Liver (tissue), 9 donors: ENCODE results near the gene RNF8. TPM values are rescaled to one million over a fixed set of nuclear protein-coding genes. Genes with fewer than 3 reads are reported as not detected.

Experiments used
- DNase-seq: peaks from one replicate; pipeline ENCODE4 v3.0.0-alpha.2; 2017; ENCODE audit warnings: low spot score
- H3K27ac ChIP-seq, 2 donors: one replicate each; pipeline ENCODE4 v1.7.0; 2013; ENCODE audit warnings: inconsistent platforms in 2 of 2, low read length in 2 of 2, control low read depth in 1 of 2, low read depth in 1 of 2, mild to moderate bottlenecking in 1 of 2
- H3K27me3 ChIP-seq, 4 donors: one replicate each; pipeline versions ENCODE4 v1.6.1 to v1.7.0; 2013; ENCODE audit warnings: low read length in 3 of 4, inconsistent platforms in 1 of 4, mild to moderate bottlenecking in 1 of 4, moderate library complexity in 1 of 4; ENCODE audit not compliant: control insufficient read depth in 4 of 4, insufficient read depth in 4 of 4
- H3K36me3 ChIP-seq, 4 donors: one replicate each; pipeline versions ENCODE4 v1.6.1 to v1.7.0; 2013; ENCODE audit warnings: low read length in 3 of 4, mild to moderate bottlenecking in 3 of 4, low read depth in 1 of 4, moderate library complexity in 1 of 4; ENCODE audit not compliant: control insufficient read depth in 4 of 4, insufficient read depth in 3 of 4
- H3K4me1 ChIP-seq, 4 donors: one replicate each; pipeline versions ENCODE4 v1.6.1 to v1.7.0; 2013; ENCODE audit warnings: low read length in 3 of 4, mild to moderate bottlenecking in 3 of 4, moderate library complexity in 1 of 4; ENCODE audit not compliant: control insufficient read depth in 4 of 4, insufficient read depth in 4 of 4
- H3K4me3 ChIP-seq, 3 donors: one replicate each; pipeline versions ENCODE4 v1.6.1 to v1.7.0; 2013; ENCODE audit warnings: low read length in 3 of 3, control low read depth in 1 of 3, low read depth in 1 of 3, mild to moderate bottlenecking in 1 of 3
- H3K9ac ChIP-seq, 2 donors: one replicate each; pipeline ENCODE4 v1.7.0; 2013; ENCODE audit warnings: low read length in 2 of 2, mild to moderate bottlenecking in 2 of 2, moderate library complexity in 2 of 2, control low read depth in 1 of 2, low read depth in 1 of 2
- H3K9me3 ChIP-seq, 4 donors: one replicate each; pipeline versions ENCODE4 v1.6.1 to v1.7.0; 2013; ENCODE audit warnings: low read length in 3 of 4; ENCODE audit not compliant: control insufficient read depth in 4 of 4
- EGR1 ChIP-seq, 2 donors: IDR thresholded peaks; 2 replicates each; pipeline ENCODE4 v1.6.1; 2016 to 2018; ENCODE audit warnings: antibody characterized with exemption in 2 of 2, low read depth in 2 of 2
- FOXA1 ChIP-seq: IDR thresholded peaks from 2 replicates; pipeline ENCODE4 v1.6.1; 2016; ENCODE audit warnings: antibody characterized with exemption
- FOXA2 ChIP-seq: IDR thresholded peaks from 2 replicates; pipeline ENCODE4 v1.6.1; 2016; ENCODE audit warnings: antibody characterized with exemption
- GABPA ChIP-seq, 2 donors: IDR thresholded peaks in 1 of 2; conservative IDR thresholded peaks in 1 of 2; 2 replicates each; pipeline ENCODE4 v1.6.1; 2016; ENCODE audit warnings: antibody characterized with exemption in 2 of 2, mild to moderate bottlenecking in 1 of 2, moderate library complexity in 1 of 2
- HNF4A ChIP-seq, 2 donors: conservative IDR thresholded peaks; 2 replicates each; pipeline ENCODE4 v1.6.1; 2016; ENCODE audit warnings: antibody characterized with exemption in 2 of 2, mild to moderate bottlenecking in 2 of 2
- HNF4G ChIP-seq: IDR thresholded peaks from 2 replicates; pipeline ENCODE4 v1.6.1; 2016; ENCODE audit warnings: antibody characterized with exemption
- JUND ChIP-seq, 2 donors: IDR thresholded peaks; 2 replicates each; pipeline ENCODE4 v1.6.1; 2016; ENCODE audit warnings: antibody characterized with exemption in 2 of 2
- NR2F2 ChIP-seq: IDR thresholded peaks from 2 replicates; pipeline ENCODE4 v1.6.1; 2016; ENCODE audit warnings: antibody characterized with exemption
- RAD21 ChIP-seq, 2 donors: IDR thresholded peaks; 2 replicates each; pipeline ENCODE4 v1.6.1; 2016; ENCODE audit warnings: antibody characterized with exemption in 2 of 2, mild to moderate bottlenecking in 2 of 2
- RXRA ChIP-seq, 2 donors: IDR thresholded peaks; 2 replicates each; pipeline ENCODE4 v1.6.1; 2017 to 2018; ENCODE audit warnings: antibody characterized with exemption in 2 of 2, mild to moderate bottlenecking in 1 of 2
- SP1 ChIP-seq: IDR thresholded peaks from 2 replicates; pipeline ENCODE4 v1.6.1; 2018; ENCODE audit warnings: antibody characterized with exemption, mild to moderate bottlenecking
- TAF1 ChIP-seq: conservative IDR thresholded peaks from 2 replicates; pipeline ENCODE4 v1.6.1; 2016; ENCODE audit warnings: antibody characterized with exemption, mild to moderate bottlenecking
- YY1 ChIP-seq: IDR thresholded peaks from 2 replicates; pipeline ENCODE4 v1.6.1; 2016; ENCODE audit warnings: antibody characterized with exemption, mild to moderate bottlenecking
- WGBS: extraction: QIAGEN DNeasy Blood & Tissue Kit; methylation state at CpG from one replicate; pipeline ENCODE4 v1.1.7; 2013; 5-methylcytosine and 5-hydroxymethylcytosine counted together
- polyA plus RNA-seq, 2 donors: library from polyadenylated mRNA; stranded (reverse) in 1 of 2; unstranded in 1 of 2; fragments of 200-250 nt in 1 of 2; fragments of >200 nt in 1 of 2; fragmentation: Nextera tagmentation in 1 of 2; extraction: Ambion mirVana in 1 of 2; gene quantifications; one replicate each; pipeline versions ENCODE4 v1.2.1 to v1.2.3, GENCODE V29; 2013 to 2015
- total RNA-seq, 2 donors: library from RNA; depleted of rRNA; stranded (reverse); fragments of >200 nt; gene quantifications; one replicate each; pipeline ENCODE4 v1.2.3, GENCODE V29; 2014
- TF ChIP-seq, protein P1 (sequence below): IDR thresholded peaks from 2 replicates; pipeline ENCODE4 v1.6.1; 2016; ENCODE audit warnings: antibody characterized with exemption, mild to moderate bottlenecking
- TF ChIP-seq, protein P2 (sequence below): IDR thresholded peaks from 2 replicates; pipeline ENCODE4 v1.6.1; 2016; ENCODE audit warnings: antibody characterized with exemption
- TF ChIP-seq, protein P3 (sequence below): IDR thresholded peaks from 2 replicates; pipeline ENCODE4 v1.6.1; 2016; ENCODE audit warnings: antibody characterized with exemption
- TF ChIP-seq, protein P4 (sequence below): IDR thresholded peaks from 2 replicates; pipeline ENCODE4 v1.6.1; 2016; ENCODE audit warnings: antibody characterized with exemption
- TF ChIP-seq, protein P5 (sequence below): fragments of 150-350 bp; IDR thresholded peaks from 2 replicates; pipeline ENCODE4 v1.5.1; 2017; ENCODE audit warnings: improper control_type of control experiment, low read depth, low read length; ENCODE audit not compliant: missing input control
- donor health status: healthy.
- donor health status: healthy.
- donor health status: healthy.
- donor health status: healthy.
- donor health status: healthy.

The RNF8 gene
- total and polyA plus RNA-seq, 4 donors, result 6.1 to 9.9 (median 7.5) TPM

DNA sequence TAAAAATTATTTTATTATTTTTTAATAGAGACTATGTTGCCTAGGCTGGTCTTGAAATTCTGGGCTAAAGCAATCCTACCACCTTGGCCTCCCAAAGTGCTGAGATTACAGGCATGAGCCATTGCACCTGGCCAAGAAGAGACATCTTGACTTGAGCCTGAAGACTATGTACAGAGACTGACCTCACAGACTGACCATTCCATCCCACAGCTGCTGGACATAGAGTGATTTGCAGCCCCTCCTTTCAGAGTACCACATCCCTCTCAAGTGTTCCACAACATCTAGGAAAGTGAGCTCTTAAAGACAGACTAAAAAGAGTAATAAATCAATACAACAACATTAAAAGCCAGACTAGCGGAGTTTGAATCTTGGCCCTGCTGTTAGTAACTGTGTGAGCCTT, 39.0 kb downstream of the RNF8 start:
- TF ChIP-seq HNF4G, result no peak
- H3K9ac ChIP-seq, result no peak overlapping the region
- H3K9me3 ChIP-seq, result no peaks in the 10 kb centered on the region
- H3K4me1 ChIP-seq, result peaks cover 0 to 11% (median 4%) of the 10 kb centered on the region in 4 donors
- no peak overlapping the region for H3K27ac ChIP-seq
- H3K36me3 ChIP-seq, result peaks cover 0 to 20% (median 9%) of the 10 kb centered on the region in 4 donors
- no peak for DNase-seq
- 99% methylated on average over 1 of the region's 1 CpG for WGBS
- no peak overlapping the region for H3K4me3 ChIP-seq
- no peaks in the 10 kb centered on the region for H3K27me3 ChIP-seq

DNA sequence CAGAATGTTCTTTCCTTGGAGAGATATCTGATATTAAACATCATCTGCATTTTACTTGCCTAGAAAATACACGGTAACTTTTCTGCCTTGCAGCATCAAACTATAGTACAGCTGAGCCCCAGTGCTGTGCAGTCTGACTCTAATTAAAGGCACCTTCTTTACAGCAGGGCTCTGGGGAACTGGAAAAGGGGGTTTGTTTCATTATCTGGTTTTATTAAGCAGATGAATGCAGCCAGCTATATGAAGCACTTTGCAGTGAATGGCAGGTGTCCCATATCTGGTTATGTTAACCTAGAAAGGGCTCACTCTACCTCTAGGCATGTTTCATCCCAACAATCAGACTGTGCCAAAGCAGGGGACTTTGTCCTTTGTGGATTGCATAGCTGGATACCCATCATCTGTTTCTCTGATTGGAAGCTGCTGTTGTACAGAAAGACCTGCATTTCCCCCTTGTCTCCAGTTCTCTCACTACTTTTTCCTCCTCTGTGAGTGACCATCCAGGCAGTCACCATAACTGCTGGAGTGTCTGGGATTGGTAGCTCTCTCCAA, 39.7 kb downstream of the RNF8 start:
- DNase-seq, result no peak
- Histone ChIP-seq H3K36me3 (peaks cover 0 to 15% (median 9%) of the 10 kb centered on the region in 4 donors), H3K4me1 (peaks cover 0 to 11% (median 4%) of the 10 kb centered on the region in 4 donors), H3K27me3 (no peaks in the 10 kb centered on the region), H3K4me3 (no peak overlapping the region), H3K9ac (no peak overlapping the region), H3K27ac (no peak overlapping the region), H3K9me3 (no peaks in the 10 kb centered on the region)
- no peak for TF ChIP-seq TAF1
- TF ChIP-seq SP1, result peak; percentile 44
- TF ChIP-seq, protein P1, sequence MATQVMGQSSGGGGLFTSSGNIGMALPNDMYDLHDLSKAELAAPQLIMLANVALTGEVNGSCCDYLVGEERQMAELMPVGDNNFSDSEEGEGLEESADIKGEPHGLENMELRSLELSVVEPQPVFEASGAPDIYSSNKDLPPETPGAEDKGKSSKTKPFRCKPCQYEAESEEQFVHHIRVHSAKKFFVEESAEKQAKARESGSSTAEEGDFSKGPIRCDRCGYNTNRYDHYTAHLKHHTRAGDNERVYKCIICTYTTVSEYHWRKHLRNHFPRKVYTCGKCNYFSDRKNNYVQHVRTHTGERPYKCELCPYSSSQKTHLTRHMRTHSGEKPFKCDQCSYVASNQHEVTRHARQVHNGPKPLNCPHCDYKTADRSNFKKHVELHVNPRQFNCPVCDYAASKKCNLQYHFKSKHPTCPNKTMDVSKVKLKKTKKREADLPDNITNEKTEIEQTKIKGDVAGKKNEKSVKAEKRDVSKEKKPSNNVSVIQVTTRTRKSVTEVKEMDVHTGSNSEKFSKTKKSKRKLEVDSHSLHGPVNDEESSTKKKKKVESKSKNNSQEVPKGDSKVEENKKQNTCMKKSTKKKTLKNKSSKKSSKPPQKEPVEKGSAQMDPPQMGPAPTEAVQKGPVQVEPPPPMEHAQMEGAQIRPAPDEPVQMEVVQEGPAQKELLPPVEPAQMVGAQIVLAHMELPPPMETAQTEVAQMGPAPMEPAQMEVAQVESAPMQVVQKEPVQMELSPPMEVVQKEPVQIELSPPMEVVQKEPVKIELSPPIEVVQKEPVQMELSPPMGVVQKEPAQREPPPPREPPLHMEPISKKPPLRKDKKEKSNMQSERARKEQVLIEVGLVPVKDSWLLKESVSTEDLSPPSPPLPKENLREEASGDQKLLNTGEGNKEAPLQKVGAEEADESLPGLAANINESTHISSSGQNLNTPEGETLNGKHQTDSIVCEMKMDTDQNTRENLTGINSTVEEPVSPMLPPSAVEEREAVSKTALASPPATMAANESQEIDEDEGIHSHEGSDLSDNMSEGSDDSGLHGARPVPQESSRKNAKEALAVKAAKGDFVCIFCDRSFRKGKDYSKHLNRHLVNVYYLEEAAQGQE, result no peak
- TF ChIP-seq, protein P2, sequence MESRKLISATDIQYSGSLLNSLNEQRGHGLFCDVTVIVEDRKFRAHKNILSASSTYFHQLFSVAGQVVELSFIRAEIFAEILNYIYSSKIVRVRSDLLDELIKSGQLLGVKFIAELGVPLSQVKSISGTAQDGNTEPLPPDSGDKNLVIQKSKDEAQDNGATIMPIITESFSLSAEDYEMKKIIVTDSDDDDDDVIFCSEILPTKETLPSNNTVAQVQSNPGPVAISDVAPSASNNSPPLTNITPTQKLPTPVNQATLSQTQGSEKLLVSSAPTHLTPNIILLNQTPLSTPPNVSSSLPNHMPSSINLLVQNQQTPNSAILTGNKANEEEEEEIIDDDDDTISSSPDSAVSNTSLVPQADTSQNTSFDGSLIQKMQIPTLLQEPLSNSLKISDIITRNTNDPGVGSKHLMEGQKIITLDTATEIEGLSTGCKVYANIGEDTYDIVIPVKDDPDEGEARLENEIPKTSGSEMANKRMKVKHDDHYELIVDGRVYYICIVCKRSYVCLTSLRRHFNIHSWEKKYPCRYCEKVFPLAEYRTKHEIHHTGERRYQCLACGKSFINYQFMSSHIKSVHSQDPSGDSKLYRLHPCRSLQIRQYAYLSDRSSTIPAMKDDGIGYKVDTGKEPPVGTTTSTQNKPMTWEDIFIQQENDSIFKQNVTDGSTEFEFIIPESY, result peak; percentile 32
- peak in 1 of 2 donors; percentile 13 for TF ChIP-seq RXRA (IDR thresholded peaks at IDR 0.05)
- TF ChIP-seq, protein P3, sequence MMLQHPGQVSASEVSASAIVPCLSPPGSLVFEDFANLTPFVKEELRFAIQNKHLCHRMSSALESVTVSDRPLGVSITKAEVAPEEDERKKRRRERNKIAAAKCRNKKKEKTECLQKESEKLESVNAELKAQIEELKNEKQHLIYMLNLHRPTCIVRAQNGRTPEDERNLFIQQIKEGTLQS, result no peak
- TF ChIP-seq HNF4G, result peak; percentile 77
- TF ChIP-seq, protein P4, sequence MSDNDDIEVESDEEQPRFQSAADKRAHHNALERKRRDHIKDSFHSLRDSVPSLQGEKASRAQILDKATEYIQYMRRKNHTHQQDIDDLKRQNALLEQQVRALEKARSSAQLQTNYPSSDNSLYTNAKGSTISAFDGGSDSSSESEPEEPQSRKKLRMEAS, result no peak
- TF ChIP-seq, protein P5, sequence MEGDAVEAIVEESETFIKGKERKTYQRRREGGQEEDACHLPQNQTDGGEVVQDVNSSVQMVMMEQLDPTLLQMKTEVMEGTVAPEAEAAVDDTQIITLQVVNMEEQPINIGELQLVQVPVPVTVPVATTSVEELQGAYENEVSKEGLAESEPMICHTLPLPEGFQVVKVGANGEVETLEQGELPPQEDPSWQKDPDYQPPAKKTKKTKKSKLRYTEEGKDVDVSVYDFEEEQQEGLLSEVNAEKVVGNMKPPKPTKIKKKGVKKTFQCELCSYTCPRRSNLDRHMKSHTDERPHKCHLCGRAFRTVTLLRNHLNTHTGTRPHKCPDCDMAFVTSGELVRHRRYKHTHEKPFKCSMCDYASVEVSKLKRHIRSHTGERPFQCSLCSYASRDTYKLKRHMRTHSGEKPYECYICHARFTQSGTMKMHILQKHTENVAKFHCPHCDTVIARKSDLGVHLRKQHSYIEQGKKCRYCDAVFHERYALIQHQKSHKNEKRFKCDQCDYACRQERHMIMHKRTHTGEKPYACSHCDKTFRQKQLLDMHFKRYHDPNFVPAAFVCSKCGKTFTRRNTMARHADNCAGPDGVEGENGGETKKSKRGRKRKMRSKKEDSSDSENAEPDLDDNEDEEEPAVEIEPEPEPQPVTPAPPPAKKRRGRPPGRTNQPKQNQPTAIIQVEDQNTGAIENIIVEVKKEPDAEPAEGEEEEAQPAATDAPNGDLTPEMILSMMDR, result no peak
- TF ChIP-seq YY1, result peak; percentile 16
- no peak for TF ChIP-seq JUND (IDR thresholded peaks at IDR 0.05)
- TF ChIP-seq FOXA1, result no peak
- peak; percentile 83 to 85 for TF ChIP-seq HNF4A (conservative IDR thresholded peaks at IDR 0.05)
- TF ChIP-seq FOXA2, result no peak
- TF ChIP-seq RAD21 (IDR thresholded peaks at IDR 0.05), result peak in 1 of 2 donors; percentile 14
- TF ChIP-seq GABPA (IDR thresholded peaks at IDR 0.05 in 1 of 2, conservative IDR thresholded peaks at IDR 0.05 in 1 of 2), result no peak
- TF ChIP-seq NR2F2, result no peak
- no peak for TF ChIP-seq EGR1 (IDR thresholded peaks at IDR 0.05; ENCODE audit: low read depth in 2 of 2)
- WGBS, result 83% methylated on average over 1 of the region's 1 CpG
